CD4-positive, alpha-beta T cell treated with Interleukin-15 for 1 hour (primary cell): ENCODE data around the gene IL3.

Experiments
- DNase-seq: peaks from one replicate; pipeline ENCODE4 v3.0.0-alpha.2; 2020

The IL3 gene

DNA sequence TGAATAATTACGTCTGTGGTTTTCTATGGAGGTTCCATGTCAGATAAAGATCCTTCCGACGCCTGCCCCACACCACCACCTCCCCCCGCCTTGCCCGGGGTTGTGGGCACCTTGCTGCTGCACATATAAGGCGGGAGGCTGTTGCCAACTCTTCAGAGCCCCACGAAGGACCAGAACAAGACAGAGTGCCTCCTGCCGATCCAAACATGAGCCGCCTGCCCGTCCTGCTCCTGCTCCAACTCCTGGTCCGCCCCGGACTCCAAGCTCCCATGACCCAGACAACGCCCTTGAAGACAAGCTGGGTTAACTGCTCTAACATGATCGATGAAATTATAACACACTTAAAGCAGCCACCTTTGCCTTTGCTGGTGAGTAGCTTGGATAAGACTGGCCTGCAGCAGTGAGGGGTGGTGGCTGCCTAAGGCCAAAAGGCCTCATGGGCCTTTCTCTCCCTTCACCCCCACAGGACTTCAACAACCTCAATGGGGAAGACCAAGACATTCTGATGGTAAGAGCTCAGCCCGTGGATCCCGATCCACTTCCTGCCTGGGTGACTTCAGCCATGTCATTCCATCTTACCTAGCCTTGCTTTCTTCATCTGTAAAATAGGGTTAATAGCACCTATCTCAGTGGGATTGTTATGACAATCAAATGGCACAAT, at the start of gene IL3:
TSS of gene IL3 (plus strand) at position 155 of the 661 bp plus-strand sequence. CDS start at position 207, 52 bp downstream.
- DNase-seq = no peak

DNA sequence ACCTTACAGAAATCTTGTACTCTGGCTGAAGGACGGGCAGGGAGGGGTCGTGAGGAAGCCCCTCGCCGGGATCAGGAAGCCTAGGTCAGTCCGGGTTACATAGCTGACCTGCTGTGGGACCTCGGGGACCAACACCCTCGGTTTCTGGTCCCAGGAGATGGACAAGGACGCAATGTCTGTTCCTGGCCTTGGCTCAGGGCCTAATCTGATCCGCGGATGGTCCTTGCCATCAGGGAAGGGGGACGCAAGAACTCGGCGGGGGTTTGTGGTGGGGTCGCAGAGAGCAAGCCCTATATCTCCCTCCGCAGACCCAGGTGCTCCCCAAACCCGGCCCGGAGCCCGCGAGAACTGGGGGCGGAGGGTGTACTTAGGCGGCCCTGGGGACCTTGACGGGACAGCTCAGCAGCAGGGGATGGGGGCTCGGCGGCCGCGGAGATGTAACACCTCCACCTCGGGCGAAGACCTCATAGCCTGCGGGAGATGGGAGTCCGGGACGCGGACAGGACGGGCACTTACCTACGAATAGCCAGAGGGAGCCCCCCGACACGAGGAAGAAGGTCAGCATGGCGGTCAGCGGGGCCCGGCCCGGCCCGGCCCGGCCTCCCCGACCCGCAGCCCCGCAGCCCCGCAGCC, 49.4 kb upstream of the IL3 start:
- DNase-seq = peak; percentile 13

GRCh38 chr5:132011622-132012343, 48.7 kb upstream of the IL3 start, which contains the start of gene ACSL6:
Gene ACSL6 (minus strand): TSS chr5:132011658. CDS start chr5:132011553, 105 bp downstream.
- DNase-seq = peak; percentile 19

DNA sequence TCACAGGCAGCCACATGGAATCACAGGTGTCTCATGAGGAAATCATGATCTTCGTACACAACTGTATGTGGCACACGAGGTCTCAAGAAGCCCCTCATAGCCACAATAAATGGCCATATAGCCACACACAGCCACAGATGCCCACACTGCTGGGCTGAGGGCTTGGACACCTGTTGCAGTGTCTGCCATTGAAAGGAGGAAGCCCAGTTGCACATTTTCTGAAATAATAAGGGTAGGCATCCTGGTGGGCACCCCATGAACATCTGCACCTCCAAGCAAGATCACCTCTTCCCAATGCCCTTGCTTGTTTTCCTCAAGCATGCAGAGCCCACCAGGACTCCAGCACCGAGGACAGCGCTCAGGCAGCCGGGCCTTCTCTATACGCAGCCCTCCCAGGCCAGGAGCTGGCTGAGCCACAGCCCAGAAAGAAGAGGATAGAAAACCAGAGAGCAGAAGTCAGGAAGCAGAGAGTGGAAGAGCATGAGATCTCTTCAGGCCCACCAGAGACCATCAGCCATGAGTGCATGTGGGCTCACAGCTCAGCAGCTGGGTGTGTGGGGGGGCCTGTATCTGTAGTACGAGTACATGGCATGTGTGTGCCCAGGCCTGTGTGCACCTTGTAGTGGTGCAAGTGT, 48.0 kb upstream of the IL3 start:
- DNase-seq = peak; percentile 15

GRCh38 chr5:132013006-132013689, 47.3 kb upstream of the IL3 start:
- peak; percentile 7 for DNase-seq

GRCh38 chr5:132013711-132014110, 46.7 kb upstream of the IL3 start:
- no peak for DNase-seq

- DNase-seq = no peak
Observed at GRCh38 chr5:132016721-132017250, 43.7 kb upstream of the IL3 start.

- no peak for DNase-seq
Observed at GRCh38 chr5:132017316-132017715, 43.1 kb upstream of the IL3 start.

DNA sequence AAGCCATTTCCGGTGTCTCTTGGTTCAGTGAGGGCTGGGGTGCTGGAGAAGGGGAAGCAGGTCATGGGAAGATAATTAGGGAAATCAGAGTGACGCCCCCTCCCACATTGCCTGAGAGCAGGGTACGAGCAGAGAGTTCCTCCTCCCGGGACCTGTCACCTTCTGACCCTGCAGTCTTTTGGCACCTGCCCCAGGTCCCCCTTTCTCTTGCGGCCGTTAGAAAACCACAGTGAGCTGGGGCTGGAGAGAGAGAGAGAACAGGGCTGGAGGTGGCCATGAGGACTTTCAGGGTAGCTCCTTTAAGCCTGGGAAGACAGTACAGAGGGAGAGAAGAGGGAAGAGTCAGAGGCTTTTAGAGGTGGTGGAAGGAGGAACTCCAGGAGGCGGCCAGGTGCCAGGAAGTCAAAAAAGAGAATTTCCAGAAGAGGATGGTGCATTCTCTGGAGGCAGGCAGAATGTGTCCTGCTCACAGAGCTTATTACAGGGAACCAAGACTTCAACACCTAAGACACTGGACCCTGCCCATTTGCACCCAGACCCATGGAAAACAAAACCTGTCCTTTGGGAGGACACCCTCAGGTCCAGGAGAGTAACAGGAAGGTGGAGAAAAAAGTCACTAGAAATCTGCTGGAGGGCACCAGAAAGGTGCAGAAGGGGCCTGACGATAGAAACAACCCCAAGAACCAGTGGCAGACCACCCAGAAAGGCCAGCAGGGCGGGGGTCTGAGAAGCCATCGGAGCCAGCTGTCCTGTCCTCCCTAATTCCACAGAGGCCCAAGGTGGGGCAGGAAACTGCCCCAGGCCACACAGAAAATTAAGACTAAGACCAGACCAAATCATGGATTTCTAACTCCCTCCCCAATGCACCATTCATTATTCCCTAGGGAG, 42.5 kb upstream of the IL3 start:
- DNase-seq = no peak

DNA sequence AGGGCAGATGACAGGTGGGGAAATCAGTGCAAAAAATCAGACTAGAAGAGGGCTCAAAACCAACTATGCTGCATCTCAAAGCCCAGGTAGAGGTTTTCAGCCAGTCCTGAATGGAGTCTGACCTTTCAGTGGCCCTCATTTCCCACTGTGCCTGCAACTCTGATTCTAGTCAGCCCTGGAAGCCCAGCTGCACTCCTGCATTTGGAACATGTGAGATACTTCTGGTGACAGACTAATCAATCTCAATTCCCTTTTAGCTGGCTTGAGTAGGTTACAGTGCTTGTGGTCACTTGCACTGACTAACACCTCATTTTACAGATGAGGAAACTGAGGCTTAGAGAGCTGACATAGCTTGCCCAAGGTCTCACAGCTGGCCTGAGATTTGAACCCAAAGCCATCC, 41.1 kb upstream of the IL3 start:
- DNase-seq = no peak

GRCh38 chr5:132019857-132020555, 40.4 kb upstream of the IL3 start:
- peak; percentile 68 for DNase-seq

DNA sequence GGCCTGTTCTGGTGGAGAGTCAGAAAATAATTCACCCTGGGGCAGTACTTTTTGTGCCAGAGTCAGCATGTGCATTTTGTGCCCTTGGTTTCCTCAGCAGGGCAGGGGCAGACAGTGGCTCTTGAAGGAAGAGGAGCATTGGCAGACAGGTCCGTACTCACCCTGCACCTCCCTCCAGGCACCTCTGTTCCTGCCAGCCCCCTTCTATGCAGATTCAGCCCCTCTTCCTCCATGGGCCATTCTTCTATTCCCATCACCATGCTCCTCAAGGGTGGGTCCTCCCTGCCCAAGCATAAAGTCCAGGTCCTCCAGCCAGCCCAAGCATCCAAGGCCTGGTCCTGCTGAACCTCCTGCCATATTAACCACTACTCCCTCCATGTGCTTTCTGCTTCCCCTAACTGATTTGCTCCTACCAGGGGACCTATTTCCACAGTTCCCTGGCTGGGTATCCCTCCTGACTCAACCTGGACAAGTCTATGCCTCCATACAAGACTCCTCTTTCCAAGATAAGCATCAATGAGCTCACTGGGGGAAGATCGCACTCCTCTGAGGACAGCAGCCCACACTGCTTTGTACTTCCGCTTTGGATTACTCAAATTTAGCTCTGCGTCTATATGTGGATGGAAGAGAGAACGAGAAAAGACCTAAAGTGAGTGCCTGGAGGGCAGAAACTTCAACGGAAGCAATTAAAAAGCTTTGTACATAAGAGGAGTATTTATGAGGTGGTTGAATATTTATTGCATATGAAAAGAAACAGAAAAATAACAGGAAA, 39.7 kb upstream of the IL3 start:
- no peak for DNase-seq

DNA sequence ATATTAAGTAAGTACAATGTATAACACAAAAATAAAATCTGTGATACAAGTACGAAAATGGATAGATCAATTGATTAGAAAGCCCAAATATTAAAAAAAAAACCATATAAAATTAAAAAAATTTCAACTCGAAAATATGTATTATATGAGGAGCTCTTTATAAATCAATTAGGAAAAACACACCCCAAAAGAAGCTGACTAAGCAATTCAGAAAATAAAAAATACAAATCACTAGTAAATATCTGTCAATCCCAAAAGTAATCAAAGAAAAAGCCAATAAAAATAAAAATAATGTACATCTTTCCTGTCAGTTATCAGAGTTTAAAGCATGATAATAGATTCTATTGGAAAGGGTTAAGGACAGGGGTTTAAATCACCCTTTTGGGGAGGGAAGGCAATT, 38.8 kb upstream of the IL3 start:
- DNase-seq = no peak

- DNase-seq = no peak
Observed at GRCh38 chr5:132022737-132023136, 37.7 kb upstream of the IL3 start.

DNA sequence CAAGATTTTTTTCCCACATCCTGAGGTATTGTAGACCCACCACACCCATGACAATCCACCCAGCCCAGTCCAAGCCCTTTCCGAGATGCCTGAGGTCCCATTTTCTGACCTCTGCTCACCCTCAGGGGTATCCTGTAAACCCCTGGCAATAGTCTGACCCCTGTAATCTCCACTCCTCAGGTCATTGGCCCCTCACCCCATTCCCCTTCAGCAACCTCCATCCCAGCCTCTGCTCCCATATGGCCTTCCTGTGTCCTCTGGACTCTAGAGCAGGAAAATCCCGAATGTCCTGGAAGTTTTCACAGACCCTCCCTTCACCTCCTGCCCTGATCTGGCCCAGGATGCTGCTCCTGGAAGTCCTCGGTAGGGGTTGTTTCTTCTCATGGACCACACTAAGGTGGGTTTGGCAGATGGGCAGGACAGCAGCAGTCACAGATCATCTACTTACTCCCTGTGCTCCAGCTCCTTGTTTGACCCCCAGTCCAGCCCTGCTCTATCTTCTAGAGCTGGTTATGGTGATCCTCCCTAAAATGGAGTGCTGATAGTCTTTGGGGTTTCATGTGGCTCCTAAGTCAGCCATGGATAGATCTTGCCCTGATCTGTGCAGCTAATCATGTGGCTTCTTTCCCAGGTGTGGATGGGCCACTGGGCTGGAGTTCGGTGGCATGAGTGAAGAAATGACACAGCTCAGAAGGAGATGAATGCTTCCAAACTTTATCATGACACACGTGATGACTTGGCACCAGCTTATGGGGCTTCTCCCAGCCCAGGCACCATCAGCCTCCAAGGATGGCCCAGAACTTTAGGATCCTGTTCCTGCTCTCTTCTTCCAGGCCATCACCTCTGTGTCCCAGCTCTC, 37.0 kb upstream of the IL3 start:
- no peak for DNase-seq

DNA sequence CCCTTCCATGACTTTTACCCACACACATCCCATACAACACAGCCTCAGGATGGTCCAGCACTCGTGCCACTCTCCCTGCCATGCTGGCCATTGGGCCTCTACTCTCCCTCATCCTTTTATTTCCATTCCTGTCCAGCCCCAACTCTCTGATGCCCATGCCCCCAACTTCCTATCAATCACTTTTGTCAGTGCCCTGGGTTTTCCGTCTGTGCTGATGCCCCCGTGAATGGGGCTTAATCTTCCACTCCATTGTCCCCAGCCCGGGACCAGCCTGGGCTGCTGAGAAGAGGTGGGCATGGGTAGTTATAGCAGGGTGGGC, 36.4 kb upstream of the IL3 start:
- no peak for DNase-seq

DNA sequence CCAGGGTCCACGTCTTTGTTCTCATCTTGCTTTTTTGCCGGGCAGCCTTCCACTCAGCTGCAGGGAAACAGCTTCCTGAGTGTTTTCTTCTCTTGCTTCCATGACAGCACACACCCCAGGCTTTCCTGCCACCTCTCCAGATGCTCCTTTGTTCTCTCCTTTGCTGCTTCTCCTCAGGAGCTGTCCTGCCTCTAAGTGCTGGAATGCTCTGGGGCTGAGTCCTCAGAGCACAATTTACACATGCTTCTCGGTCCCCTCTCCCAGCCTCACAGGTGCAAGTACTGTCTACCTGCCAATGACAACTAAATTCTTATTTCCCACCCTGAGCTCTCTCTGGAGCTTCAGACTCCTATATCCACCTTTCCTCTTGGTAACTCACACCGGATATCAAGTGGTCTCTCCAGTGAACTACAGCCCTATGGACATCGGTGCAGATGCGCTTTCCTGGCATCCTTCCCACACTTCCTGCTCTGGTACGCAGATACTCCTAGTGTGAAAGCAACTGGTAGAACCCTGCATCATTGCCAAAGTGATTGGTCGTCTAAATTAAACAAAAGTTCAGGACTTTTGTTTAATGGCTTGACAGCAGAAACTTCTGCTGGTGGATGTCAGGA, 35.6 kb upstream of the IL3 start:
- DNase-seq = no peak

GRCh38 chr5:132025403-132025971, 35.0 kb upstream of the IL3 start:
- DNase-seq = no peak
